H1 (cell line): ENCODE data around the gene CXADR. TPM values are rescaled to one million over a fixed set of nuclear protein-coding genes. Genes with fewer than 3 reads are reported as not detected.

ENCODE experiments used
- CTCF ChIA-PET: fragments of 300-600 bp; sonication (Branson Sonifier 250); formaldehyde crosslinking; loops from one replicate; lab custom pipeline; 2021; ENCODE audit not compliant: partially characterized antibody; lab: Charles Lee
- POLR2A ChIA-PET: fragments of 300-600 bp; sonication (Branson Sonifier 250); formaldehyde crosslinking; loops from one replicate; lab custom pipeline; 2021; ENCODE audit warnings: inconsistent platforms; ENCODE audit not compliant: partially characterized antibody; lab: Charles Lee
- DNase-seq, 2 experiments: peaks; one replicate each; pipeline versions ENCODE4 v3.0.0 to v3.0.0-alpha.2; 2010 to 2022; ENCODE audit warnings: low spot score in 2 of 2, low read depth in 1 of 2, mixed read lengths in 1 of 2
- FAIRE-seq: peaks from 2 replicates; lab custom pipeline; 2011; peaks lifted over from hg19 to GRCh38; lab: Jason Lieb, UNC
- H2AFZ ChIP-seq: 2 replicates; pipeline ENCODE4 v1.8.1; 2012; ENCODE audit warnings: low read length, inconsistent platforms
- H2AK5ac ChIP-seq: 2 replicates; pipeline ENCODE4 v1.6.1; 2013; ENCODE audit warnings: low read depth, low read length
- H2BK120ac ChIP-seq: replicated peaks from 2 replicates; pipeline ENCODE3; 2013; ENCODE audit warnings: low read depth, low read length, inconsistent platforms
- H2BK12ac ChIP-seq: 2 replicates; pipeline ENCODE4 v1.6.1; 2013; ENCODE audit warnings: low read depth, low read length
- H2BK15ac ChIP-seq: 2 replicates; pipeline ENCODE4 v1.6.1; 2013; ENCODE audit warnings: low read length
- H2BK20ac ChIP-seq: 2 replicates; pipeline ENCODE4 v1.6.1; 2013; ENCODE audit warnings: low read length
- H2BK5ac ChIP-seq: 2 replicates; pipeline ENCODE4 v1.6.1; 2013; ENCODE audit warnings: low read depth, low read length
- H3K14ac ChIP-seq: 2 replicates; pipeline ENCODE4 v1.6.1; 2013; ENCODE audit warnings: inconsistent platforms; ENCODE audit not compliant: insufficient read length
- H3K18ac ChIP-seq: 2 replicates; pipeline ENCODE4 v1.6.1; 2013; ENCODE audit warnings: low read length; ENCODE audit errors: extremely low read depth
- H3K23ac ChIP-seq: 2 replicates; pipeline ENCODE4 v1.6.1; 2013; ENCODE audit warnings: inconsistent platforms; ENCODE audit not compliant: insufficient read length
- H3K23me2 ChIP-seq: 2 replicates; pipeline ENCODE4 v1.6.1; 2013; ENCODE audit warnings: low read depth, low read length
- H3K27ac ChIP-seq: 2 replicates; pipeline ENCODE4 v1.6.1; 2011; ENCODE audit warnings: low read depth, low read length, inconsistent platforms
- H3K27me3 ChIP-seq, 4 experiments: replicated peaks in 1 of 4; 1 replicate in 1 of 4; 2 replicates in 3 of 4; pipeline versions ENCODE4 v1.6.1 to v1.8.1; 2011 to 2013; ENCODE audit warnings: low read length in 3 of 4, mild to moderate bottlenecking in 3 of 4, inconsistent platforms in 2 of 4, mixed read lengths in 2 of 4, moderate library complexity in 1 of 4; ENCODE audit not compliant: control insufficient read depth in 3 of 4, insufficient read depth in 3 of 4; ENCODE audit errors: extremely low read depth in 1 of 4
- H3K36me3 ChIP-seq, 4 experiments: 2 replicates each; pipeline versions ENCODE4 v1.6.1 to v1.8.1; 2011 to 2013; ENCODE audit warnings: mild to moderate bottlenecking in 4 of 4, low read length in 3 of 4, moderate library complexity in 2 of 4, control low read depth in 1 of 4, inconsistent platforms in 1 of 4; ENCODE audit not compliant: insufficient read depth in 4 of 4, control insufficient read depth in 2 of 4
- H3K4ac ChIP-seq: replicated peaks from 2 replicates; pipeline ENCODE3; 2013; ENCODE audit warnings: low read length, low read depth, mixed read lengths, inconsistent platforms; ENCODE audit not compliant: insufficient read length
- H3K4me1 ChIP-seq, 4 experiments: replicated peaks in 1 of 4; 1 replicate in 1 of 4; 2 replicates in 3 of 4; pipeline versions ENCODE4 v1.6.1 to v1.8.1; 2011 to 2013; ENCODE audit warnings: low read length in 3 of 4, inconsistent platforms in 2 of 4, mixed read lengths in 1 of 4; ENCODE audit not compliant: insufficient read depth in 4 of 4, control insufficient read depth in 3 of 4
- H3K4me2 ChIP-seq, 2 experiments: 2 replicates each; pipeline versions ENCODE4 v1.6.1 to v1.8.1; 2011 to 2013; ENCODE audit warnings: low read depth in 2 of 2, low read length in 2 of 2, control low read depth in 1 of 2, inconsistent platforms in 1 of 2, mild to moderate bottlenecking in 1 of 2; ENCODE audit not compliant: insufficient read depth in 1 of 2
- H3K4me3 ChIP-seq, 4 experiments: fragments of 200-600, 300-600 bp in 1 of 4; sonication (generic), shearing (Covaris generic), sonication (Bioruptor Twin) in 1 of 4; 2 replicates each; pipeline versions ENCODE4 v1.5.1 to v1.8.1; 2011 to 2016; ENCODE audit warnings: low read length in 4 of 4, low read depth in 3 of 4, control low read depth in 2 of 4, inconsistent platforms in 2 of 4, mild to moderate bottlenecking in 2 of 4, mixed read lengths in 1 of 4, moderate library complexity in 1 of 4; ENCODE audit not compliant: insufficient read depth in 2 of 4; ENCODE audit errors: extremely low read depth in 1 of 4
- H3K56ac ChIP-seq: replicated peaks from 2 replicates; pipeline ENCODE3; 2013; ENCODE audit warnings: low read depth, mild to moderate bottlenecking, mixed read lengths, low read length, inconsistent platforms; ENCODE audit not compliant: insufficient read length
- H3K79me1 ChIP-seq: 2 replicates; pipeline ENCODE4 v1.6.1; 2013; ENCODE audit warnings: low read depth, low read length, control low read depth
- H3K79me2 ChIP-seq, 2 experiments: 2 replicates each; pipeline versions ENCODE4 v1.6.1 to v1.8.1; 2012 to 2013; ENCODE audit warnings: low read length in 2 of 2, mild to moderate bottlenecking in 2 of 2, inconsistent platforms in 1 of 2; ENCODE audit not compliant: insufficient read depth in 2 of 2, control insufficient read depth in 1 of 2
- H3K9ac ChIP-seq, 4 experiments: replicated peaks in 1 of 4; 1 replicate in 1 of 4; 2 replicates in 3 of 4; pipeline versions ENCODE4 v1.6.1 to v1.8.1; 2011 to 2013; ENCODE audit warnings: low read depth in 3 of 4, low read length in 3 of 4, control low read depth in 2 of 4, mild to moderate bottlenecking in 2 of 4, moderate library complexity in 2 of 4, inconsistent platforms in 1 of 4; ENCODE audit errors: extremely low read depth in 1 of 4
- H3K9me3 ChIP-seq, 2 experiments: 2 replicates each; pipeline versions ENCODE4 v1.6.1 to v1.8.1; 2012 to 2013; ENCODE audit warnings: mild to moderate bottlenecking in 2 of 2, moderate library complexity in 2 of 2, control low read depth in 1 of 2, inconsistent platforms in 1 of 2, low read depth in 1 of 2, low read length in 1 of 2, mixed read lengths in 1 of 2; ENCODE audit not compliant: insufficient read depth in 2 of 2
- H4K20me1 ChIP-seq, 2 experiments: replicated peaks in 1 of 2; 2 replicates each; pipeline versions ENCODE3 to v1.8.1; 2011 to 2013; ENCODE audit warnings: inconsistent platforms in 2 of 2, low read length in 2 of 2, mild to moderate bottlenecking in 1 of 2; ENCODE audit not compliant: insufficient read depth in 2 of 2, control insufficient read depth in 1 of 2
- H4K5ac ChIP-seq: 2 replicates; pipeline ENCODE4 v1.6.1; 2013; ENCODE audit warnings: low read length, low read depth, mixed read lengths, inconsistent platforms; ENCODE audit not compliant: insufficient read length
- H4K8ac ChIP-seq: 2 replicates; pipeline ENCODE4 v1.8.0; 2013; ENCODE audit warnings: mild to moderate bottlenecking, moderate library complexity, low read length, inconsistent platforms; ENCODE audit not compliant: insufficient read depth; ENCODE audit errors: extremely low read depth
- H4K91ac ChIP-seq: replicated peaks from 2 replicates; pipeline ENCODE3; 2013; ENCODE audit warnings: low read length, mixed read lengths, inconsistent platforms; ENCODE audit not compliant: insufficient read length
- CEBPB ChIP-seq: IDR thresholded peaks from 2 replicates; pipeline ENCODE4 v1.6.1; 2012; ENCODE audit warnings: low read depth, low read length
- EP300 ChIP-seq, 2 experiments: IDR thresholded peaks; 1 replicate in 1 of 2; 2 replicates in 1 of 2; pipeline ENCODE4 v1.6.1; 2011 to 2012; ENCODE audit warnings: low read depth in 2 of 2, low read length in 2 of 2, mild to moderate bottlenecking in 2 of 2, borderline replicate concordance in 1 of 2, inconsistent platforms in 1 of 2, moderate library complexity in 1 of 2
- JUND ChIP-seq: IDR thresholded peaks from 2 replicates; pipeline ENCODE4 v1.6.1; 2011; ENCODE audit warnings: mild to moderate bottlenecking, improper control_type of control experiment, low read length
- NRF1 ChIP-seq: IDR thresholded peaks from 2 replicates; pipeline ENCODE4 v1.6.1; 2011; ENCODE audit warnings: mild to moderate bottlenecking, low read depth, low read length, improper control_type of control experiment
- SIX5 ChIP-seq: IDR thresholded peaks from 2 replicates; pipeline ENCODE4 v1.6.1; 2011; ENCODE audit warnings: mild to moderate bottlenecking, low read depth, low read length
- TAF1 ChIP-seq: IDR thresholded peaks from 2 replicates; pipeline ENCODE4 v1.6.1; 2011; ENCODE audit warnings: mild to moderate bottlenecking, low read depth, low read length
- TCF12 ChIP-seq: IDR thresholded peaks from 2 replicates; pipeline ENCODE4 v1.6.1; 2011; ENCODE audit warnings: low read depth, mild to moderate bottlenecking, low read length
- WGBS, 2 experiments: shearing (Covaris generic) in 1 of 2; methylation state at CpG; one replicate each; pipeline versions ENCODE4 v1.1.6 to v1.1.7; 2013 to 2015; ENCODE audit warnings: low lambda C conversion rate in 2 of 2, mixed read lengths in 2 of 2, inconsistent platforms in 1 of 2, low coverage in 1 of 2, missing lambda C conversion rate in 1 of 2; ENCODE audit not compliant: insufficient replicate concordance in 2 of 2, insufficient coverage in 1 of 2, insufficient read length in 1 of 2; ENCODE audit errors: extremely low coverage in 1 of 2, missing lambda C conversion rate in 1 of 2; 5-methylcytosine and 5-hydroxymethylcytosine counted together
- polyA plus RNA-seq, 7 experiments: library from polyadenylated mRNA; depleted of rRNA in 3 of 7; stranded (reverse) in 5 of 7; unstranded in 2 of 7; fragments of >200 nt in 5 of 7; fragments of 200-250 nt in 2 of 7; gene quantifications; 1 replicate in 5 of 7; 2 replicates in 1 of 7; 4 replicates in 1 of 7; pipeline versions ENCODE4 v1.2.1 to v1.2.3, GENCODE V29; 2011 to 2013; ENCODE audit warnings: missing spikeins in 2 of 7, mixed read lengths in 2 of 7
- total RNA-seq: library from RNA; stranded (reverse); fragmentation: NEBNext Ultra II Directional; extraction: Animal tissue kit (Norgen Biotek cat#: 25700); gene quantifications from 2 replicates; pipeline ENCODE4 v1.2.1, GENCODE V29; 2021

The CXADR gene
- total and polyA plus RNA-seq, 2 of the 8 experiments (the other 6 are each of a cell fraction or from before 2014, with no cell fraction given): 45.6 to 145 TPM

DNA sequence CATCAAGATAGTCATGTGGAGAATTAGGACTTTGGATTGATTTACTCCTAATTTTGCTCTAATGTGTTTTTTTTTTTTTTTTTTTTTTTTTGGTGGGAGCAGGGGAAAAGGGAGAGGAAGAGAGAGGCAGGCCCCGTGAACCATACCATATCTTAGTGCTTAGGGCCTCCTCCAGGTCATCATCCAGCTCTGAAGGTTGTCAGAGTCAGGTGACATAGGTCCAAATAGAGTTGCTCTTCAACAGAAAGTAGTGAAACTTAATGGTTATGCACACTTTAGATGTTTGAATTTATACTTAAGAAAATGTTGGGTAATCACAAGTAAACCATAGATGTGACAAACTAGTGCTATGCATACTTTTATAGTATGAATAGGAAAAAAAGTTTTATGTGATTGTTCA is 32.2 kb downstream of the CXADR start:
- no peak overlapping the region for H2AK5ac ChIP-seq
- H4K8ac ChIP-seq: no peak overlapping the region
- peaks cover 18 to 25% of the 10 kb centered on the region in 2 experiments for H4K20me1 ChIP-seq
- DNase-seq (no peak), FAIRE-seq (no peak)
- H2AFZ ChIP-seq: no peak overlapping the region
- no peak overlapping the region for H4K91ac ChIP-seq
- H4K5ac ChIP-seq: no peak overlapping the region
- H3K36me3 ChIP-seq: peaks cover 15 to 33% (median 26%) of the 10 kb centered on the region in 4 experiments
- ChIA-PET CTCF (interaction anchor here (0.8 to 1.7 kb wide), 2 partner anchors 10 to 40 kb away, joined by 4 to 7 read pairs; no protein-coding TSS in a partner anchor), POLR2A (interaction anchor here (1.0 to 1.8 kb wide), 2 partner anchors 9 to 31 kb away, joined by 3 to 4 read pairs; no protein-coding TSS in a partner anchor)
- H2BK120ac ChIP-seq: no peak overlapping the region
- H3K4me3 ChIP-seq: no peak overlapping the region
- H3K27me3 ChIP-seq: no peaks in the 10 kb centered on the region
- peaks cover 2 to 5% (median 3%) of the 10 kb centered on the region in 4 experiments; a peak in 6 of 7 replicates for H3K4me1 ChIP-seq
- no peak overlapping the region for H3K4ac ChIP-seq
- no CpG with 5 or more reads among the region's 1 CpG for WGBS, 2 experiments
- no peak overlapping the region for H3K27ac ChIP-seq
- no peak overlapping the region for H3K23ac ChIP-seq
- no peak overlapping the region for H2BK15ac ChIP-seq
- peaks cover 4% of the 10 kb centered on the region; the same call in 1 of the 2 replicates for H3K79me1 ChIP-seq
- H3K79me2 ChIP-seq: peaks cover 12 to 94% of the 10 kb centered on the region in 2 experiments
- no peak overlapping the region for H3K14ac ChIP-seq
- H3K56ac ChIP-seq: no peak overlapping the region
- no peak overlapping the region for H3K9ac ChIP-seq
- no peak overlapping the region for H2BK12ac ChIP-seq
- H3K18ac ChIP-seq: no peak overlapping the region
- no peaks in the 10 kb centered on the region for H3K23me2 ChIP-seq
- H2BK5ac ChIP-seq: no peak overlapping the region
- TF ChIP-seq EP300 (IDR thresholded peaks at IDR 0.05; ENCODE audit: borderline replicate concordance in 1 of 2, low read depth in 2 of 2, low read length in 2 of 2) (no peak), TCF12 (no peak), TAF1 (no peak), NRF1 (no peak), CEBPB (no peak), JUND (no peak), SIX5 (no peak)
- H3K4me2 ChIP-seq: no peak overlapping the region
- no peaks in the 10 kb centered on the region for H3K9me3 ChIP-seq
- H2BK20ac ChIP-seq: no peak overlapping the region
